Neural progenitor cell (in vitro differentiated cells): Measurements from ENCODE around the gene CAP2. TPM values are rescaled to one million over a fixed set of nuclear protein-coding genes. Genes with fewer than 3 reads are reported as not detected.

Source experiments
- DNase-seq: peaks from one replicate; pipeline ENCODE4 v3.0.0-alpha.2; 2016; ENCODE audit warnings: low spot score
- H2AFZ ChIP-seq: fragments of 200-600 bp; sonication (generic); replicated peaks from 2 replicates; pipeline ENCODE4 v1.6.1; 2016; ENCODE audit warnings: antibody characterized with exemption
- H3F3A ChIP-seq: fragments of 200-600 bp; sonication (generic); 2 replicates; pipeline ENCODE4 v1.6.1; 2016; ENCODE audit warnings: antibody characterized with exemption, low read depth
- H3K27ac ChIP-seq: fragments of 200-600 bp; sonication (generic); 2 replicates; pipeline ENCODE4 v1.5.1; 2016; ENCODE audit warnings: mild to moderate bottlenecking
- H3K27me3 ChIP-seq: fragments of 200-600 bp; sonication (generic); 2 replicates; pipeline ENCODE4 v1.6.1; 2016; ENCODE audit warnings: mild to moderate bottlenecking, moderate library complexity
- H3K36me3 ChIP-seq: fragments of 200-600 bp; sonication (generic); 2 replicates; pipeline ENCODE4 v1.5.1; 2016
- H3K4me1 ChIP-seq: fragments of 200-600 bp; sonication (generic); 2 replicates; pipeline ENCODE4 v1.6.1; 2016; ENCODE audit warnings: mixed run types
- H3K4me2 ChIP-seq: fragments of 200-600 bp; sonication (generic); 2 replicates; pipeline ENCODE4 v1.6.1; 2016
- H3K4me3 ChIP-seq: fragments of 200-600 bp; sonication (generic); 2 replicates; pipeline ENCODE4 v1.5.1; 2016
- H3K79me2 ChIP-seq: fragments of 200-600 bp; sonication (generic); 2 replicates; pipeline ENCODE4 v1.6.1; 2016; ENCODE audit warnings: low read depth
- H3K9ac ChIP-seq: fragments of 200-600 bp; sonication (generic); 2 replicates; pipeline ENCODE4 v1.6.1; 2016
- H3K9me3 ChIP-seq: fragments of 200-600 bp; sonication (generic); 2 replicates; pipeline ENCODE4 v1.5.1; 2016; ENCODE audit warnings: low read depth
- H4K20me1 ChIP-seq: fragments of 200-600 bp; sonication (generic); 2 replicates; pipeline ENCODE4 v1.6.1; 2016; ENCODE audit warnings: low read depth
- H3K27ac Mint-ChIP-seq: 3 replicates; pipeline ENCODE4 v1.8.0; 2021; ENCODE audit warnings: mixed read lengths
- H3K27me3 Mint-ChIP-seq: 2 replicates; pipeline ENCODE4 v1.8.0; 2022; ENCODE audit warnings: low read depth, mild to moderate bottlenecking, inconsistent platforms, moderate library complexity, mixed read lengths; ENCODE audit not compliant: insufficient read depth
- H3K36me3 Mint-ChIP-seq: 3 replicates; pipeline ENCODE4 v1.8.0; 2021; ENCODE audit warnings: mixed read lengths
- H3K4me1 Mint-ChIP-seq: 3 replicates; pipeline ENCODE4 v1.8.0; 2021; ENCODE audit warnings: mixed read lengths
- H3K4me3 Mint-ChIP-seq: 3 replicates; pipeline ENCODE4 v1.8.0; 2021; ENCODE audit warnings: mild to moderate bottlenecking, moderate library complexity, mixed read lengths
- H3K9me3 Mint-ChIP-seq: 3 replicates; pipeline ENCODE4 v1.8.0; 2020; ENCODE audit warnings: mixed read lengths
- EZH2 ChIP-seq: fragments of 200-600 bp; sonication (generic); IDR thresholded peaks from 2 replicates; pipeline ENCODE4 v1.6.1; 2017; ENCODE audit warnings: antibody characterized with exemption, mild to moderate bottlenecking, moderate library complexity
- EZH2phosphoT487 ChIP-seq: fragments of 200-600 bp; sonication (generic); IDR thresholded peaks from 2 replicates; pipeline ENCODE4 v1.6.1; 2017; ENCODE audit warnings: antibody characterized with exemption
- total RNA-seq: library from RNA; depleted of rRNA; stranded (reverse); fragments of >200 nt; gene quantifications from 2 replicates; pipeline ENCODE4 v1.2.3, GENCODE V29; 2015; ENCODE audit warnings: low replicate concordance
- TF ChIP-seq, protein P1 (sequence below): fragments of 200-600 bp; sonication (generic); IDR thresholded peaks from 2 replicates; pipeline ENCODE4 v1.5.1; 2017; ENCODE audit warnings: antibody characterized with exemption, mild to moderate bottlenecking

Gene CAP2
- total RNA-seq, 1 donor from 2014 or later, result 27.4 TPM

GRCh38 chr6:17551383-17551958, 158.1 kb downstream of the CAP2 start:
- Mint-ChIP-seq H3K36me3 (peaks cover 26% of the 10 kb centered on the region), H3K4me1 (no peaks in the 10 kb centered on the region), H3K27ac (no peak overlapping the region), H3K27me3 (no peaks in the 10 kb centered on the region), H3K9me3 (no peaks in the 10 kb centered on the region), H3K4me3 (no peak overlapping the region)
- Histone ChIP-seq H4K20me1 (no peaks in the 10 kb centered on the region), H3K4me2 (no peak overlapping the region), H3K9me3 (no peaks in the 10 kb centered on the region), H3K27ac (no peak overlapping the region), H3K36me3 (no peaks in the 10 kb centered on the region), H3F3A (no peaks in the 10 kb centered on the region), H3K9ac (no peak overlapping the region), H3K4me1 (no peaks in the 10 kb centered on the region), H3K79me2 (no peaks in the 10 kb centered on the region), H3K27me3 (no peaks in the 10 kb centered on the region), H2AFZ (no peak overlapping the region), H3K4me3 (no peak overlapping the region)
- TF ChIP-seq, protein P1, sequence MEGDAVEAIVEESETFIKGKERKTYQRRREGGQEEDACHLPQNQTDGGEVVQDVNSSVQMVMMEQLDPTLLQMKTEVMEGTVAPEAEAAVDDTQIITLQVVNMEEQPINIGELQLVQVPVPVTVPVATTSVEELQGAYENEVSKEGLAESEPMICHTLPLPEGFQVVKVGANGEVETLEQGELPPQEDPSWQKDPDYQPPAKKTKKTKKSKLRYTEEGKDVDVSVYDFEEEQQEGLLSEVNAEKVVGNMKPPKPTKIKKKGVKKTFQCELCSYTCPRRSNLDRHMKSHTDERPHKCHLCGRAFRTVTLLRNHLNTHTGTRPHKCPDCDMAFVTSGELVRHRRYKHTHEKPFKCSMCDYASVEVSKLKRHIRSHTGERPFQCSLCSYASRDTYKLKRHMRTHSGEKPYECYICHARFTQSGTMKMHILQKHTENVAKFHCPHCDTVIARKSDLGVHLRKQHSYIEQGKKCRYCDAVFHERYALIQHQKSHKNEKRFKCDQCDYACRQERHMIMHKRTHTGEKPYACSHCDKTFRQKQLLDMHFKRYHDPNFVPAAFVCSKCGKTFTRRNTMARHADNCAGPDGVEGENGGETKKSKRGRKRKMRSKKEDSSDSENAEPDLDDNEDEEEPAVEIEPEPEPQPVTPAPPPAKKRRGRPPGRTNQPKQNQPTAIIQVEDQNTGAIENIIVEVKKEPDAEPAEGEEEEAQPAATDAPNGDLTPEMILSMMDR, result no peak
- TF ChIP-seq EZH2 (no peak), EZH2phosphoT487 (no peak)
- no peak for DNase-seq

GRCh38 chr6:17552861-17553260, 159.5 kb downstream of the CAP2 start:
- no peak for DNase-seq
- peaks cover 27% of the 10 kb centered on the region for H3K36me3 Mint-ChIP-seq
- no peaks in the 10 kb centered on the region for H3F3A ChIP-seq
- no peaks in the 10 kb centered on the region for H3K9me3 Mint-ChIP-seq
- TF ChIP-seq, protein P1, result no peak
- TF ChIP-seq EZH2phosphoT487 (no peak), EZH2 (no peak)
- H3K27me3 ChIP-seq, result no peaks in the 10 kb centered on the region
- H3K4me3 ChIP-seq, result no peak overlapping the region
- no peak overlapping the region for H3K4me2 ChIP-seq
- no peaks in the 10 kb centered on the region for H3K36me3 ChIP-seq
- H3K4me1 ChIP-seq, result no peaks in the 10 kb centered on the region
- H3K27me3 Mint-ChIP-seq, result no peaks in the 10 kb centered on the region
- H3K9ac ChIP-seq, result no peak overlapping the region
- no peak overlapping the region for H3K27ac Mint-ChIP-seq
- H3K27ac ChIP-seq, result no peak overlapping the region
- no peaks in the 10 kb centered on the region for H3K79me2 ChIP-seq
- H2AFZ ChIP-seq, result no peak overlapping the region
- no peak overlapping the region for H3K4me3 Mint-ChIP-seq
- H4K20me1 ChIP-seq, result no peaks in the 10 kb centered on the region
- H3K9me3 ChIP-seq, result no peaks in the 10 kb centered on the region
- no peaks in the 10 kb centered on the region for H3K4me1 Mint-ChIP-seq

DNA sequence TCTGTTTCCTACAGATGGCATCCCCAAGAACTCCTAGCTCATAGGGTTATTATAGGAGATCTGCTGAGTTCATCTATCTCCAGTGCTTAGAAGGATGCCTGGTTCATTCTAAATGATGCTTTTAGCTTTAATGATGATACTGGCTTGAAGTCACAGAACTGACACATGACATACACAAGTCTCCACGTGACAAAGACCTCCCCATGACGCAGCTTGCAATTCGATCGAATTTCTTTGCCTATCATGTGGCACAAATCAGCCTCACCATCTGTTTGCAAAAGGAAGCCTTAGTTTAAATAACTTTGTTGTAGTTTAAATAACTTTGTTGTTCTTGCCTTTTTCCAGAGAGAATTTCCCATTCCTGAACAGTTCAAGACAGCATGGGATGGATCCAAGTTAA, 162.6 kb downstream of the CAP2 start:
- no peaks in the 10 kb centered on the region for H3K9me3 ChIP-seq
- H3K27me3 Mint-ChIP-seq, result no peaks in the 10 kb centered on the region
- no peaks in the 10 kb centered on the region for H3F3A ChIP-seq
- no peak overlapping the region for H3K4me2 ChIP-seq
- no peak overlapping the region for H3K4me3 Mint-ChIP-seq
- no peak for TF ChIP-seq EZH2phosphoT487
- TF ChIP-seq, protein P1, result no peak
- no peak for TF ChIP-seq EZH2
- H3K4me1 Mint-ChIP-seq, result no peaks in the 10 kb centered on the region
- DNase-seq, result no peak
- H4K20me1 ChIP-seq, result no peaks in the 10 kb centered on the region
- H2AFZ ChIP-seq, result no peak overlapping the region
- H3K9ac ChIP-seq, result no peak overlapping the region
- H3K4me1 ChIP-seq, result no peaks in the 10 kb centered on the region
- no peaks in the 10 kb centered on the region for H3K36me3 ChIP-seq
- peaks cover 29% of the 10 kb centered on the region for H3K36me3 Mint-ChIP-seq
- H3K27ac ChIP-seq, result no peak overlapping the region
- no peaks in the 10 kb centered on the region for H3K27me3 ChIP-seq
- peak overlapping the region; percentile 26 for H3K27ac Mint-ChIP-seq
- no peaks in the 10 kb centered on the region for H3K79me2 ChIP-seq
- H3K4me3 ChIP-seq, result no peak overlapping the region
- peaks cover 6% of the 10 kb centered on the region for H3K9me3 Mint-ChIP-seq
